SK-N-MC (cell line): Measurements from ENCODE around the gene GIMAP2.

Experiments
- EZH2 ChIP-seq: fragments of 200-600 bp; sonication (generic); IDR thresholded peaks from one replicate; pipeline ENCODE4 v1.6.1; 2017; ENCODE audit warnings: antibody characterized with exemption
- POLR2AphosphoS5 ChIP-seq: IDR thresholded peaks from 2 replicates; pipeline ENCODE4 v1.6.1; 2012; ENCODE audit warnings: mild to moderate bottlenecking, low read depth, low read length, borderline replicate concordance

DNA sequence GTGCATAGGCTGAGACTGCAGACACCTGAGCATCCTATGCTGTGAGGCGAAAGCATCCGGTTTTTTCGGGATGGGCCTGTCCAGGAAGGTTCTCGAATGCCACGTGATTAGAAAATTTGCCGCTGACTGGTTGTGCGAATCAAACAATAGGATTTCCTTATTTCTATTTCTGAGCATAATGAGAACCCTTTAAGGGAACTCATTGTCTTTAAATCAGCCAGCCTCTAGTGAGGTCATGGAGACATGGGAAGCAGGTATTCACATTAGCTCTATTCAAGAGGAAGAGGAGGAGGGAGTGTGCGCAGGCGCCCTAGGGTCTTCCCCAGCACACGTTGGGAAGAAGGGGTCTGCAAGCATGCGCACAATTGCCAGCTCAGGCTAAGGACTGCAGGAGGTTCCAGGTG, 36.5 kb downstream of the GIMAP2 start:
- TF ChIP-seq EZH2 (no peak), POLR2AphosphoS5 (no peak)
